T-helper 1 cell treated with Interleukin-12 subunit alpha and Interleukin-12 subunit beta and Interleukin-4 antibody, amounts not matched to agents 30 ng/mL and 1 ng/mL, for 36 hours (primary cell): Measurements from ENCODE around the gene SNTB2. TPM values are rescaled to one million over a fixed set of nuclear protein-coding genes. Genes with fewer than 3 reads are reported as not detected.

ENCODE experiments used
- intact Hi-C: fragments of 100-400 bp; cut with micrococcal nuclease; formaldehyde crosslinking; loops from one replicate; pipeline ENCODE4 v1.15.1; 2024
- total RNA-seq: library from RNA; stranded (reverse); gene quantifications from 2 replicates; pipeline ENCODE4 v1.2.3, GENCODE V29; 2022

Gene SNTB2
- total RNA-seq, 1 donor from 2014 or later: 19.3 TPM

DNA sequence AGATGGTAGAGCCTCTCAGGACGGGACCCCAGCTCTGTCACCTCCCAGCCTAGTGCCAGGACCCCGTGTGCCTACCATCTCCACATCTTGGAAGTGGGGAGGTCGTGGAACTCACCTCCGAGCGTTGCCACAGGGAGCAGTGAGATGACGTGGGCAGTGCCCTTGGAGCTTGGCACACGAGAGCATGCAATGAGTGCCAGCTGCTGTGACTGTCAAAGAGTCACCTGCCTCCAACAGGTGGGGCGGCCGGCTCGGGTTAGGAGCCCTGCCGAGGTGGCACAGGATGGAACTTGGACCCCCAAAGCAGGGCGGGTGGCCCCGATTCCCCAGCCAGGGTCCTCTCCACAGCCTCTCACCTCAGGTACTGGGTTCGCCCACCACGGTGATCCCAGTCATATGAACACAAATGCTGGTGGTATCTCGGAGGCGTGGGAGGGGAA is 129.7 kb downstream of the SNTB2 start:
- intact Hi-C loops: no loop called here

DNA sequence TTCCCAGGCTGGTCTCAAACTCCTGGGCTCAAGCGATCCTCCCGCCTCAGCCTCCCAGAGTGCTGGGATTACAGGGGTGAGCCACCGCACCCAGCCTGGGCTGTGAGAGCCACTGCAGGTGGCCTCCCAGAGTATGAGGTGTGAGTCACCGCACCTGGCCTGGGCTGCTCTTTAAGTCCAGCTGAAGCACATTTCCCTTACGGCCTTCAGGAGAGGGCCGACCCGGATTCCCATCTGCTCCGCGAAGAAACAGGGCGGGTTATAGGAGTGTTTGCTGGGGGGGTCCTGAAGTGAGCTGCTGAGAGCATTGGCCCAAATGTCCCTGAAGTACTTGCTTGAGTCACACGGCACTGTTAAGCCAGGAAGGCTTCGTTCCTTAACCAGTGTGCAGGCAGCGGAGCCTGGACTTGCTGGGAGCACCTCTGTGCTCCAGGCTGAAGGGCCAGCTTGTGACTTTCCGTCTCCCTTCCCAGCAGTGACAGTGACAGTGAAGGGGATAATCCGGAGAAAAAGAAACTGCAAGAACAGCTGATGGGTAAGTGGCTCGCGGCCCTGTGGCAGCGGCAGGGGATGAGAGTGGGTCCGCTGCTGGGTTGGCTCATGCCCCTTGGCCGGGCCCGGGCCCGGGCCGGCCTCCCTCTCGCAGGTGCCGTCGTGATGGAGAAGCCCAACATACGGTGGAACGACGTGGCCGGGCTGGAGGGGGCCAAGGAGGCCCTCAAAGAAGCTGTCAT is 131.4 kb downstream of the SNTB2 start:
- intact Hi-C loops: no loop called here

DNA sequence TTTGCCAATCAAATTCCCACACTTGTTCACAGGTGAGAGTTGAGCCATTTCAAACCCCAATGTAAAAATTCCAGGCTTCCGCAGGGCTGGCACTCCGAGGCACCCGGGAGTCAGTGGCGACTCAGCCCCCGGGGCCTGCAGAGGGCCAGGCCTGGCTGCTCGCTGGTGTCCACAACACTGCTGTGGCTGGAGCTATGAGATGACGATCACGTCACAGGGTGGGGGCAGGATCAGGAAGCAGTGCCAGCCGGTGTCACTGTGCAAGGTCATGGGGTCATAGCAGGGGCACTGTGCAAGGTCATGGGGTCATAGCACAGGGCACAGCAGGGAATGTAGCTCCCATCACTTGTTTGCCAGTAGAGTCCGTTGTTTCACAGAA is 131.9 kb downstream of the SNTB2 start:
- intact Hi-C loops: no loop called here

DNA sequence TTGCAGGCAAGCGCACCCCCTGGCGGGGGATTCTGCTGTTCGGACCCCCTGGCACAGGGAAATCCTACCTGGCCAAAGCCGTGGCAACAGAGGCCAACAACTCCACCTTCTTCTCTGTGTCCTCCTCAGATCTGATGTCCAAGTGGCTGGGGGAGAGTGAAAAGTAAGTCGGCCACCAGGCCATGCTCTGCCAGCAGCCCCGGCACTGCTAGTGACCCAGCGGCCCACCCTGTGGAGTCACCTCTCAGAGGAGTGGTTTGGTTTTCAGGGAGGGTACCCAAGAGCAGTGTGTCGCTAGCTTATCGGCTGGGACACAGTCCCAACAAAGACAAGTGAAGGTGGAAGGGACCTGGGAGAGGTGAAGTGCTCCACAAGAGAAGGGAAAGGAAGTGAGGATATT is 132.4 kb downstream of the SNTB2 start:
- intact Hi-C loops: no loop called here

DNA sequence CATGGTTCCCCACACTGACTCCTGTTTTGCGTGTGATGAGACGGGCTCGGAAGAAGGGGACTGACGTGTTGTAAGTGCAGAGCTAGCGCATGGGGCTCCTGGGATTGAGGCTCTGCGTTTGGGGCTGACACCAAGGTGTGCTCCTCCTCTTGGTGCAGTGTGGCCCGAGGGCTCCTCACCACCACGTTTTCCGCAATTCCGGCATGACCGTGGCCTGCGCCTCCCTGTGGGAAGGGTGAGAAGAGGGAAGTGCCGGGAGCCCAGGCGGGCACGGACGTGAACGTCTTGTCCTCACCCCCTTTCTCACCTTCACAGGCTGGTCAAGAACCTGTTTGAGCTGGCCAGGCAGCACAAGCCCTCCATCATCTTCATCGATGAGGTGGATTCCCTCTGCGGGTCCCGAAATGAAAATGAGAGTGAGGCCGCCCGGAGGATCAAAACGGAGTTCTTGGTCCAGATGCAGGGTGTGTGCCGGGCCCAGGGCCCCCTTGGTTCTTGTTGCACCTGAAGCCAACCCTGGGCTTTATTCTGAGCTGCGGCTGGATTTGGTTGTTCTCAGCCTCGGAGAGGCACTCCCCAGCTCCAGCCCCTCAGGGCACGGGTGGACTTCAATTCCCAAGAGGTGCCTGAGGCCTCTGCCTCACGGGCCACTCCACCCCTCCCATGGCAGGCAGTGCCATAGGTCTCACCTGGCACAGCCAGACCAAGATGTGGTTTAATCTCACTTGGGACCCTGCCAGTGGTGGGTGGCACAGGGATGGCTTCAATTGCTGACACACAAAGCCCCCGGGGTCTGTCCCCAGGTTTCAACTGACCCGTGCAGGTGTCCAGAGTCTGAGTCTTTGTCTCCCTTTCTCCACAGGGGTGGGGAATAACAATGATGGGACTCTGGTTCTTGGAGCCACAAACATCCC is 133.1 kb downstream of the SNTB2 start:
- intact Hi-C loops: no loop called here

DNA sequence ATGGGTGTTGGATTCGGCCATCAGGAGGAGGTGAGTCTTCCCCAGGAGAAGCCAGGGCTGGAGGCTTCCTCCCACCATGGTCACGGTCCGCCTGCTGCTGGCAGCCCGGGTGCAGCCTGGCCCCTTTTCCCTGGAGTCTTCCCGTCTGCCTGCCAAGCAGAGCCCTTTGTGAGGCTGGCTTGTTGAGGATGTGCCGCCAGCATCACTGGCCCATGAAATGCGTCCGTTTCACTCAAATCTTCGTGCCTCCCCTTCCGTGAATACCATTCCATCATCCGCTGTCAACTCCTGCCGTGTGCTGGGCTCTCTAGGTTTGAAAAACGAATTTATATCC is 133.7 kb downstream of the SNTB2 start:
- intact Hi-C loops: no loop called here

DNA sequence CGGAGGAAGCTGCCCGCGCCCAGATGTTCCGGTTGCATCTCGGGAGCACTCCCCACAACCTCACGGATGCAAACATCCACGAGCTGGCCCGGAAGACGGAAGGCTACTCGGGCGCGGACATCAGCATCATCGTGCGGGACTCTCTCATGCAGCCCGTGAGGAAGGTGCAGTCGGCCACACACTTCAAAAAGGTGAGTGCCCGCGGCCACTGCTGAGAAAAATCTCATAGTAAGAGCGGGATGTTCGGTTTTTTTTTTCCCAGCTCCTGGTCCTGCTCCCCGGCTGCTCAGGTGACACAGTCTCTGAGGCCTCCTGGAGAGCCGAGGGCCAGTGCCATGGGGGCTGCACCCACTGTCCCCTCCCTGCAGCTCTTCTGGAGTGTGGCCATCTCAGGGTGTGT is 134.1 kb downstream of the SNTB2 start:
- intact Hi-C loops: no loop called here

DNA sequence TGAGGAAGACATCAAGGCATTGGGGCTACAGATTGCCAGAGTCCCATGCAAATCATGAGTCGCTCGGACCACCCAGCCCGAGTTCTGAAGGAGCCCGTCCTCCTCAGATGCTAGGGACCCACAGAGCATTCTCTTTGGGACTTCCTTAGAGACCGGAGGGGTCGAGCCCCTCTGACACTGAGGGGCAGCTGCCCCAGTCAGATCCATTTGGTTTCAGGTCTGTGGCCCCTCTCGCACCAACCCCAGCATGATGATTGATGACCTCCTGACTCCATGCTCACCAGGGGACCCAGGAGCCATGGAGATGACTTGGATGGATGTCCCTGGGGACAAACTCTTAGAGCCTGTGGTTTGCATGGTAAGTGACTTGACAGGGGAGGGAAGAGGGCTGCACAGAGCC is 135.4 kb downstream of the SNTB2 start:
- intact Hi-C loops: no loop called here

DNA sequence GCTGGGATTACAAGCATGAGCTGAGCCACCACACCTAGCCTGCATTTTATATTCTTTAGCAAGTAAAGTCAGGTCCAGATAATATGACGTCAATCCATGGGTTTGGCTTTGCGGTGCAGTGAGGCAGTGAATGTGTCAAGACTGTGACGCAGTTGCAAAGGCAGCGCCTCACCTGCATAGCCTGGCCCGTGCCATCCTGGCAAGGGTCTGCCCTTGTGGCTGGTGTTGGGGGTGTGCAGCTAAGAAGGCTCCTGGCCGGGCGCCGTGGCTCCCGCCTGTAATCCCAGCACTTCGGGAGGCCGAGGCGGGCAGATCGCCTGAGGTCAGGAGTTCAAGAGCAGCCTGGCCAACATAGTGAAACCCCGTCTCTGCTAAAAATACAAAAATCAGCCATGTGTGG is 136.5 kb downstream of the SNTB2 start:
- intact Hi-C loops: no loop called here

DNA sequence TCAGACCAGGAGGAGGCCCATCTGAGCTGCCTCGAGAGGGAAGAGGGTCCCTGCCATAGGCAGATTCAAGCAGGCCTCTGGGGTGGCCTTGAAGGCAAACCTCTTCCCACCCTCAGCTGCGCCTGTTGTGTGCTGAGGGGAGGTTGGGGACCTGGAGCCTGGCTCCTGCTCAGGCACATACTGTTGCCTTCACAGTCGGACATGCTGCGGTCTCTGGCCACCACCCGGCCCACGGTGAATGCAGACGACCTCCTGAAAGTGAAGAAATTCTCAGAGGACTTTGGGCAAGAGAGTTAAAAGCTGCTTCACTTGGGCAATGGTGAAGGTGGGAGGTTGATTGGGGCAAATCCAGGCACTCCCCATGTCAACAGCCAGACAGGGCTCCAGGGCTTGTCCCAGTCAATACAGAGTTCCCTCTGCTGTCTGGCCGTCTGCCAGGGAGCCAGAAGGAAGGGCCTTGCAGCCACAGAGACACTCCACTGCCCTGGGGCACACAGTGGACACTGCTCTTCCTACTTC is 137.1 kb downstream of the SNTB2 start:
- intact Hi-C loops: no loop called here

DNA sequence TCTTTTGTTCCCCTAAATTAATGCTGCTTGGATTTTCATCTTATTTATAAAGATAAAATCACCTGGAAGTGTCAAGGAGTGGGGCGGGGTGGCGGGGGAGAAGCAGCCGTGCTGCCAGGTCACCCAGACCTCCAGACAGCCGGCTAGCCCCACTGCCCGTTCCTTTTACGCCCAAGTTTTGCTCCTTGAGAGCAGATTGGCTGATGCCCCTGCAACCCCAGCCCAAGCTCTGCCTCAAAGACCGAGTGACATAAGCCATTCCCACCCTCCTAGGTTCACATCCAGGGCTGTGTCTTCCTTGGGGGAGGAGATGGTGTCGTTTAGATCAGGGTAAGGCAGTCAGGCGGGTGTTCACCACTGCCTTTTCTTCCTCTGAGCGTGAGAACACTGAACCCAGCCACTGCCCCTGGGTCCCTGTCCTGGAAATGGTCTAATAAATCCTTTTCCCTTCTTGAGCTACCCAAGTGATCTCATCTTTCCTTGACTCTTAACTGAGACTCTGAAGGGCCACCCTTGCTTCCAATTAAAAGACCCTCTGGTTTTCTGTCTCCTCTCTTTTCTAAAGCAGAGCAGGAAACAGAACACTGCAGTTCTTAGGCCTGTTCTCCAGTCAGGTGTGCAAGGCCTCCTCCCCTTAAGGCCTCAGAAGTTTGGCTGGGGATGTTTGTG is 137.8 kb downstream of the SNTB2 start:
- intact Hi-C loops: no loop called here

DNA sequence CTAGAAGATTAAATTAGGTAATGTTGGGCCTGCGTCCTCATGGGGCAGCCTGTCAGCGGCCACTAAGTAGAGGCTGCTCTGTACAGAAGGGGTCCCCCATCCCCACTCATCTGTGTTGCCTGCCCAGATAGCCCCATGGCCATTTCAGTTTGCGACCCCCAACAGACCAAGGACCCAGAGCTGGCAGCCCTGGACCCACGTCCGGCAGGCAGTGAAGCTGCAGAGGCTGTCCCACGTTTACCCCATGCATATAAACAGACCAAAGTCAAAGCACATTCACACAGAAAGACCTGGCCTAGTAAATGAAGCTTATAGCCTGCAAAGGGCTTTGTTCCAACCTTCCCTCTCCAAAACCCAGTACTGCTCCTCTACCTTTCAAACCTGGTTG is 138.8 kb downstream of the SNTB2 start:
- intact Hi-C loops: no loop called here

DNA sequence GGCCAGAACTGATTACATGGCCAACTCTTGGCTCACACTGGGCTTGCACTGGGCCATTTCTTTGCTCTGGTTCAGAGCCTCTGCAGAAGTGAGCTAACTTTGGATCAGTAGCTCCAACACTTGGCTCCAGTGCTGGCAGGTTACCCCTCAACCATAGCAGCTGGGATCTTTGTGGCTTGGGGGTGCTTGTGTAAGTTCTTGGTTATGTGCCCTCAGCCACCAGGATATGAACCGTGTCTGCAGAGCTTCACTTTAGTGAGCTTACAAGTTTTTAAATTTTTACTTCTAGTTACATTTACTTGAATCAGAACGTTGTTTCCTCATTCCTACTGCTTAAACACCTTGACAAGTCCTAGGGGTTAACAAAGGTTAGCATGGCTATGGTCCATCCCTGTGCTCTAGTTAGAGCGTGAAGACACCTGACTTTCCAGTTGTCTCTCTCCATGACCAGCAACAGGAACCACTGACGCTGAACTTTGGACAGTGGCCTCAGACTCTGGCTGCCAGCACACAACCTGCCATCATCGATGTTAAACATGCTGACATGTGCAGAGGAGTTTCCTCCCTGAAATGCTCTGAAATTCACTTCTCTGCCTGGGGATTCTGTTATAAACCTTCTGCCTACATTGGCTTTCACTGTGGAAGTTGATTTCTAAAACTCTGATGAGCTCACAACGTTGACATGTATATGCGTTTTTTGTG is 139.4 kb downstream of the SNTB2 start:
- intact Hi-C loops: no loop called here

DNA sequence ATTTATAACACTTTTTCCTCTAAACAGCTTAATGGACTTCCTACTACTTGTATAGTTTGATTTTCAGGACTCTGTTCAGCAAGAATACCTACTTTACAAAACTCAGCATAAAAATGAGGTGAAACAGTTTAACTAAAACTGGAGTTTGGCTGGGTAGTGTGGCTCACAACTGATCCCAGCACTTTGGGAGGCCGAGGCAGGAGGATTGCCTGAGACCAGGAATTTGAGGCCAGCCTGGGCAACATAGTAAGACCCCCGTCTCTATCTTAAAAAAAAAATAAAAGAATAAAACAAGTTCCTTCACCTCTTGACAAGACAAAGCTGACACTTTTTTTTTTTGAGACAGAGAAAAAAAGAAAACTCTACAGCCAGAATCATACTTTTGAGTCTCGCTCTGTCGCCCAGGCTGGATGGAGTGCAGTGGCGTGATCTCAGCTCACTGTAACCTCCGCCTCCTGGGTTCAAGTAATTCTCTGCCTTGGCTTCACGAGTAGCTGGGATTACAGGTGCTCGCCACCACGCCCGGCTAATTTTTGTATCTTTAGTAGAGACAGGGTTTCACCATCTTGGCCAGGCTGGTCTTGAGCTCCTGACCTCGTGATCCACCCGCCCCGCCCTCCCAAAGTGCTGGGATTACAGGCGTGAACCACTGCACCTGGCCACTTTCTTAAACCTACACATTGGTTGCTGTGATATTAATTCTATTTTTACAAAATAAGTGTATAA is 140.8 kb downstream of the SNTB2 start:
- intact Hi-C loops: no loop called here

DNA sequence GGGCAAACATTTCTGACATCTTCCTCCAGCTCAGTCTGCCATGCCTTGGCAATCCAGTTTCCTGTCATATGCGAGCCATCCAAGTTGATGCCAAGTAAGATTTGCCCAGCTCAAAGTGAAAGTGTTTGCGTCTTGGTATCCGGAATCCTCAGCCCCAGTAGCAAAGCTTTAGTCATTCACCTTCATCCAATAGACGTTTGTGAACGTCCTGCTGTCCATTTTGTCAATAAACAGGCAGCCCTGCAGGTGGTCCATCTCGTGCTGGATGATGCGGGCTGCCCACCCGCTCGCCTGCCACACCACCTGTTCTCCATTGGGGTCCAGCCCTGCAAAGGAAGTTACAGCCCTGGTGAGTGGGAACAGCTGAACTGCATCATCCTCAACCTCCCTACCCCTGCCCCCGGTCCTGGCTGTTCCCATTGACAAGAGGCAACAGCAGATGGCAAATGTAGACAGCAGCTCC is 141.9 kb downstream of the SNTB2 start:
- intact Hi-C loops: no loop called here

DNA sequence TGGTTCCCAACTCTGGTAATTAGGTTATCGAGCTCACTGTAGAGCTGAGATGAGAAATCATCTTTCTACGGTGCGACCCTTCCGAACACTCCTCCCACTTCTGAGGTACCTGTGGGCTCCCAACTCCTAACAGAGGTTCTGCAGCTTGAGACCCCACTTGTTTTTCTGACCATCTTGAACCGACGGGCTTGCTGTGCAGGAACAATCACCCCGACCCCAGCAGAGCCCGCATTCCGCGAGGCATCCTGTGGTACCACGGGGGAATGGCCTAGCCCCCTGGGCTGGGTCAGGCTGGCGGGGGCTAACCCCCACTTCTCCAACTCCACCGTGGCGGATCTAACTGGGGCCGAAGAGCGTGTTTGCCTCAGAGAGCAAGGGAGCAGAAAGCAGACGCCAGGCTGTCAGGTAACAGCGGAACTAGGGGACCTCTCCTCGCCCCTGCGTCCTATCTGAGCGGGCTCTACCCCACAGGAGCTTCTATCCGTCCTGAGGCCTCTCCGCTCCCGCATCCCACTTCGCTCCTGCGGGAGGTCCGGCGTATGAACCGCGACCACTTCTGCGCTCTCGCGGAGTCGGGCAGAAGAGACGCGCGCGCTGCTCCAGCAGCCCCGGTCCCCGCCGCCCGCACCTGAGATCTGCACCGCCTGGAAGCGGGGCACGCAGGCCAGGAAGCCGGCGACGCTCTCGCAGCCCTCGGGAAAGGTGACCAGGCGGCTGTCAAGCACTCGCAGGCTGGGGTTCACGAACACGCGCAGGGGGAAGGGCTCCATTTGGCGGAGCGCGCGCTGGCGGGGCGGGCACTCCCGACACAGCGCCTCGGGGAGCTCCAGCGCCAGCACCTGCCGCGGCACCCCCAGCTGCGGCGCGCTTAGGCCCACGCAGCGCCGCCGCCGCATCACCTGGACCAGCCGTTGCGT is 142.7 kb downstream of the SNTB2 start:
- intact Hi-C loops: loop anchor here (1.0 to 10.0 kb wide), 9 partner anchors 11 to 1065 kb away; partner anchors contain the start of genes CYB5B, EXOSC6, NOB1 and SLC7A6

DNA sequence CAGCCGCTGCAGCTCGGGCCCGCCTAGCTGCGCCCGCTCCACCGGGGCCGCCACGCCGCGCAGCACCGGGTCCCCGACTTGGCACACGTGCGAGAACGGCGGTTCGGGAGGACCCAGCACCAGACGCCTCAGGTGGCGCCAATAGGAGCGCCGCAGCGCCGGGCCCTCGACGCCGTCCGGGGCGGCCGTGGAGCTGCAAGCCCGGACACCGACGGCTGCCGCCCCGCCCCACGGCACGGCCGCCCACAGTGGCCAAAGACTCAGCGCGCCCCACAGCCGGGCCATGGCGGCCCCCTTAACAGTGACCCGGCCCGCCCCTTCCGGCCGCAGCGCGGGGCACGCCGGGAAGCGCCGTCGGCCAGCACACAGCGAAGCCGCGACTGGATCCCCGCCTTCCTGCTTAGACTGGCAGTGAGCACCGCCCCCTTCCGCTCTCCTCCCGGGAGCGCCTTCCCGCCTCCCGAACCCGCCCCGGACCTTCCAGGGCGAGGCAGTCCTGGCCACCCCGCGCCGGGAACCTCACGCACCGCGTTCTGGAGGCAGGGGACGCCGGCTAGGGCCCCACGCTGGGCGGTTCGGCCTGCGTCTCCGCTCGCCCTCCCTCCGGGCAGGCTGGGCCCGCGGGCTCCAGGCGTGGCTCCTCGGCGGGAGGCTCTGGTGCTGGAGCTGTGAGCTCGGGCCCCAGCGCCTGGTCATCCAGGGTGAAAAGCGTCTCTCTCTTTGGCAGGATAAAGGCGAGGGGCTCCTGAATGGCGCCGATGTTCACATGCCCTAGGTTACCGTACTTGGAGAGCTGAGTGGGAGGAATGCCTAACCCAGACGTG is 143.5 kb downstream of the SNTB2 start, which contains the start of gene PDF:
Gene PDF, minus strand, starts transcription at position 303 of the 824 bp plus-strand sequence. Its CDS starts 18 bp downstream, at position 285.
- intact Hi-C loops: loop anchor here (1.0 to 10.0 kb wide), 9 partner anchors 10 to 1066 kb away; partner anchors contain the start of genes CYB5B, EXOSC6, NOB1 and SLC7A6

DNA sequence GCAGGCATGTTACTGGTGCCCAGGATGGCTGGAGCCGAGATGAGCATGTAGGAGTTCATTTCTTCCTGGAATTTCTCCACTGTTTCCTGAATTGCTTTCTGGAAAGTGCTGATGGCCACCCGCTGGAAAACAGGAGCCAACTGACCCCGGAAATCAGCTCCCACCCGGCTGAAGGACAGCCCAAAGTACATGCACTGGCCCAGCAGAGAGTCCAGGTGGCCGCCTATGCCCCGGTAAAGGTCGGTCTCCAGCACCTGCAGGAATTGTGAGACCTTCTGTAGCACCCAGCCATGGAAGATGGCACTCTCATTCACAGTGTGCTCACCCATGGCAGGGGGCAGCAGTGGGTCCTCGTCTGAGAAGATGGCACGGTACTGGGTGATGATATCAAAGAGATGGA is 147.7 kb downstream of the SNTB2 start:
- intact Hi-C loops: loop anchor here (5.0 to 10.0 kb wide), 3 partner anchors 920 to 1252 kb away; partner anchors contain the start of genes EXOSC6 and SLC7A6
